GM18861 (cell line): ENCODE measurements around the gene CELSR1.

Experiments used
- ATAC-seq: cut with Tn5 transposase; IDR thresholded peaks from one replicate; pipeline ENCODE4 v1.9.1; 2021; ENCODE audit not compliant: unreplicated experiment

The CELSR1 gene

DNA sequence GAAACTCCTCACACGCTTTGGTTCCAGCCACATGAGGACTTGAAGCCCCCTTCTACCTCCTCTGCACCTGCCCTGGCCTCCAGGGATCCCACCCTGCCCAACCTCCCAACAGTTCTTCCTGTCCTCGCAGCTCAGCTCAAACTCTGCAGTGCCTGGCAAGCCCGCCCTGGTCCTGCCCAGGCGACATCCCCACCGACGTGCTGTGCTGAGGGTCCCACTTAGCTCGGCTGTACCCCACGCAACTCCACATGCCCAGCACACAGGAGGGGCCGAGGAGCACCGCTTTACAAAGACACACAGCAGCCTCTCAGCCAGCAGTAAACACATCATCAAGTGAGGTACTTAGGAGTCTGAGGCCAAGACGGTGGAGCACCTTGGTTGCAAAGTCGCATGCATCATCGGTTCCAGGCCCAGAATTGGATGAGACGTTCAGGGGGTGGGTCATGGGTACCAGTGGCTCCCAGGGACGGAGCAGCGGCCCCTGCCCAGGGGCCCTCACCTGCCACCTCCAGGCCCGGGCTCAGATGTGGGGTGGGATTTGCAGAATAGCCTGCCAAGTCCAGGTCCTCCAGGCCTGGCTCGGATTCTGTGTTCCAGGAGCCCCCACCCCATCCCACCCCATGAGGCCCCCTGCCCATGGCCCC, 72.6 kb downstream of the CELSR1 start:
- no peak for ATAC-seq

DNA sequence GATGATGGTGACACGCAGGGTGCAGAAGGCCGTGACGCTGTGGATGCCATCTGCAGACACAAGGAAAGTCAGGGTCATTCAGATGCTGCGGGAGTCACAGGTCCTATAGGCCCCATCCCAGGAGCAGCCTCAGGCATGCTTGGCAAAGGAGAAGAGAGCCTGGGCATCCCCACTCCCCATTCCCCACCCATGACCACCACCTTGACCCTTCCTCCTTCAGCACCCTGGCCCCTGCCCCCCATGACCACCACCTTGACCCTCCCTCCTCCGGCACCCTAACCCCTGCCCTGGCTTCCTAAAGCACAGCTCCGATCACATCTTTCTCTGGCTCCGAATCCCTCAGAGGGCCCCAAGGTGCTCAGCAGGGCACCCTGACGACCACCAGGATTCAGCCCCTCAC, 73.1 kb downstream of the CELSR1 start:
- no peak for ATAC-seq

DNA sequence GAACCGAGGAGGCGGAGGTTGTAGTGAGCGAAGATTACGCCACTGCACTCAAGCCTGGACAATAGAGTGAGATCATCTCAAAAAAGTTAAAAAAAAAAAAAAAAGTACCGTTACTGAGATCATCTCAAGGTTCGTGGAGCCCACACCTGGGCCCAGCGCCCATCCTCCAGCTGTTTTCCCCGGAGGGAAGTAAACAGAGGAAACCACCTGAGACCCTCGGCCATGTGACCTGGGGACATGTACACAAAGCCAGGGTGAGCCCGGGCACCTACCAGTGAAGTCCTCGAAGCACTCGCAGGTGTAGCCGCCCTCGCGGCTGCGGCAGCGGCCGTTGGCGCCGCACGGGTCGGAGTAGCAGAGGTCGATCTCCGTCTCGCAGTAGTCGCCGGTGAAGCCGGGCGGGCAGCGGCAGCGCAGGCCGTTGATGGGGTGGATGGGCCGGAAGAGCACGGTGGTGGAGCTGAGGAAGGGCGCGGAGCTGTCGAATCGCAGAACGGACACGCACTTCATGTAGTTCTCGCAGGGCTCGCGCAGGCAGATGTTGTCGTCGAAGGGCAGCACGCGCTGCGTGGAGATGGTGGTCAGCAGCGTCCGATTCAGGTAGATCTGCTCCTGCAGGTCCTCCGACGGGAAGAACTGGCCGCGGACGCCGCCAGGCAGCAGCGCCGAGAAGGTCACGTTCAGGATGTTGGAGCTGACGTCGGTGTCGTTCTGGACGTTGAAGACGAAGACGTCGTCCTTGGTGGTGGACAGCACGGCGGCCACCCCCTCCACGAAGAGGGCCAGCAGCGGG, 73.8 kb downstream of the CELSR1 start:
- no peak for ATAC-seq

DNA sequence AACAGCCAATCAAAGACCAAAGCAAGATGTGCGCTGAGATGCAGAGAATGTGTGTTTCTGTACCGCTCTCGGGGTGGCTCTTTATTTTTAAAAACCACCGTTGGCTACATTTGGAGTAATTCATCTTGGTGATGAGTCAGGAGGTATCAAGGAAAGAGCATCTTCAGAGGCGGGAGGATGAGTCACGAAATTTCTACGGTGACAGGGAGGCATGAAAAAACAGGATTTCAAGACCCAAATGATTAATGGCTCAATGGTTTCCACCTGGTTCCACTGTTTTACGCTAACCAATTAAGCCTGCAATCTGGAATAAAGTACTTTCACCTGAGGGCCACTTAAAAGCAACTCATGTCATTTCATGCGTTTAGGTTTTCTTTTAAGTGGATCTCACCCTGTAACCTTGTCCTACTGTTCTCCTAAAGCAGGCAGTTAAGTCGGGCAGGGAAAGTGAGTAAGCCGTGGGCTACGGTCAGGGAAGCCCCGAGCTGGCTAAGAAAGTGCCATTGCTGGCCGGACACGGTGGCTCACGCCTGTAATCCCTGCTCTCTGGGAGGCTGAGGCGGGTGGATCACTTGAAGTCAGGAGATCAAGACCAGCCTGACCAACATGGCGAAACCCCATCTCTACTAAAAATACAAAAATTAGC, 74.6 kb downstream of the CELSR1 start:
- no peak for ATAC-seq

DNA sequence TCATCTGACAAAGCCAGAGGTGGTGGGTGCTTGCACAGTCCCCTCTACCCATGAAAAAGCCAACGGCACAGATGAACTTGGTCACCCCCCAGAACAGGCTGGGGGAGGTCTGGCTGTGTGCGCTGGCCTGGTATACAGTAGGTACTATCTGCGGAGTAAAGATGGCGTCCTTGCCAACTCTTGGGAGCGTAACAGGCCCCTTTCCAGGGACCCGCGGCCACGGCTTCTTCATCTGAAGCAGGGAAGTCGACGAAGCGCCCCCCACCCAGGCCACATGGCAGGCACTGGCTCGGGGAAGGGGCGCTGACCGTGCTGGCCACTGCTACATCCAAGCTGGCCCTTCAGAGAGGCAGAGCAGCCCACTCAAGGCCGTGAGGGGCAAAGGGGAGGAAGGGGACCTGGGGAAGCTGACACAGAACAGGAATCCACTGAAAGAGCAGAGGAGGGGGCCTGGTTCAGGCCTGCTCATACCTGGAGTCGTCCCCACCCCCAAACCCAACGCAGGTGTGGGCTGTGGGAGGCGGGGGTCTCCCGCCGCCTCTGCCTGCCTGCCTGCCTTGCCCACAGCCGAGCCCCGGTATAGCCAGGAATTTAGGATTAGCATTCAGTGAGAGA, 75.7 kb downstream of the CELSR1 start:
- no peak for ATAC-seq

DNA sequence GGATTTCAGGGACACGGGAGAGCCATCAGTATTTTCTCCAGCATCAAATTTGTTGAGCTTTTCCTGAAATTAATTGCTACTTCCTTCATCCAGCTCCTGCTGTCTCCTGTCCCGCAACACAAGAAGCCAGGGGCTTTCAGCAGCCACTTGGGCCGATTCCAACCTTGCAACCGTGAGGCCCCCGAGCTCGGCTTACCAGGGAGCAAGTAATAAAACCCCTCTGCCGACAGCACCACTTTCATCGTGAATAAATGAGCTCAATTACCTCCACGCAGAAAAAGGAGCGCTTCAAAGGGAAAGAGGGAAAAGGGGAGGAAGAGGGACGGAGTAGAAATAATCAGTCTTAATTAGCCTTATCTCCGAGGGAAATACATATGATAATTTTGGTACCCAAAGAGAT, 76.6 kb downstream of the CELSR1 start:
- no peak for ATAC-seq

DNA sequence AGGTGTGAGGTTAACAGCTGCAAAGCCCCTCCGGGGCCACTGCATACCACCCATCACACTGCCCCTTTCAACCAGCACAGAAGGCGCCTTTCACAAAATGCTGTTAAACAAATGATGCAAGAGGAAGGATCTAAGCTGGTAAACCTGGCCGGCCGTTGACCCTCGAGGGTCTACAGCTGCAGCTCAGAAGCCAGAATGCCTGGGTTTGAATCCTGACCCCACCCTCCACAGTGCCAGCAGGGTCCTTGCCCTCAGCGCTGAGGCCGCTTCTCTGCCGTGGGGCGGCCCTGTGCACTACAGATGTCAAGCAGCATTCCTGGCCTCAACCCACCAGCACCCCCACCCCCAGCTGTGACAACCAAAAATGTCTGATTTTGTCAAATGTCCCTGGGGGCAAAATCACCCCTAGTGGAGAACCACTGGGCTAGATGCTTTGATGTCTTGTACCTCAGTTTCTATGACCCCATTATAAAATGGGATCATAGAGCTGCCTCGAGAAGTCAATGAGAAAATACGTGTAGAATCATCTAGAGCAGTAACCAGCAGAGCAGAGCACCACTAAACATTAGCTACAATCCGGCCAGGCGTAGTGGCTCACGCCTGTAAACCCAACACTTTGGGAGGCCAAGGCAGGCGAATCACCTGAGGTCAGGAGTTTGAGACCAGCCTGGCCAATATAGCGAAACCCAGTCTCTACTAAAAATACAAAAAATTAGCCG, 77.9 kb downstream of the CELSR1 start:
- no peak for ATAC-seq

DNA sequence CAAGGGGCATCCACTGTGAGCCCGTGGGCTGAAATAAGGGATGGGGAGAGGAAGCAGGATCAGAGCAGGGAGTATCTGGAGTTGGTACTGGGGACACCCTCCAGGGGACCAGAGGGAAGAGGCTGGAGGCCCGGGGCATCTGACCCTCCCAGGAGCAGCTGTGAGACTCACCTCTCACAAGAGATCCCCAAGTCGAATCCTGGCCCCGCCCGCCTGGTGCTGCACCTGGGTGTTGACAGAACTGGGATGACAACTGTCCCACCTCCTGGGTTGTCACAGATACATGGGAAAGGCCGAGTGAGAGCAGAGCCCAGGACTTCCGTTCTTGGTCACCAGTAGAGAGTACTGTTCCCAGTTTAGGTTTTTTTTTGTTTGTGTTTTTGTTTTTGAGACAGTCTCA, 78.9 kb downstream of the CELSR1 start:
- no peak for ATAC-seq

DNA sequence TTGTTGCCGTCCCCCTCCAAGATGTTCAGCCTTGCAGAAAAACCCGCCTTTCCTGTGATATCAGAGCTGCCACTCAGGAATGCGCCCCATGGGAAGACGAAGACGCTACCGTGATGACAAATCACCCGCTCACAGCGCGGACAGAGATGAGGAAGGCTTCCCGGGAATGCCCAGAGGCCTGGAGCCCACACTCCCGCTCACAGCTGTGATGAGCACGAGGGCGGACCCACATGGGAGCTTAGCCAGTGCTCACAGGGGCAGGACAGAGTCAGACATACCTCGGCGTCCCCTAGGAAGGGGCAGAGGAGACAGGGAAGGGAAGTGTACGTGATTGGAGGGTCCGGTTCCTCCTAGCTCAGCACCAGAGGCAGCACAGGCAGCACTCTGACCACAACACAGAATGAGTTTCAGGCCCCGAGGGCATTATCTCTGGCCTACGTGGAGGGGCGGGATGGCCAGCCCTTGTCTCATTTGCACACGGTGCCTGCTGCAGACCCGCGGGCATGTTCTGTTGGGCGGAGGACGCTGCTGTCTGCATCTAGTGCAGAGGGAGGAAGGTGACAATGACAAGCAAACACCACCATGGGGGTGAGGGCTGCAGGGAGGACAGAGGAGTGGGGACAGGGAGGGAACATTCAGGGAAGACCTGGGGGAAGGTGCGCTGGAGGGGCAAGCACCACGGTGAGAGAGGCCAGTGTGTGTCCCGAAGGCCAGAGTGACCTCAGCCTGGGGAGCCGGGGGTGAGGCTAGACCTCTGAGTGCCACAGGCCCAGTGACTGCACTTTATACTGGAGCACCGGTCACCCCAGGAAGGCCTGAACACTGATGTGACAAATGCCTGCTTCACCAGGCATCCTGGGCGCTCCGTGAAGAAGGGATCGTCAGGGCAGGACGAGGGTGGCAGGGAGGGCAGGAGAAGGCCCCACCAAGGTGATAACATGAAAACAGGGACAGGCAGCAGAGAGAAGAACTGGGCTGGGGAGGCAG, 79.6 kb downstream of the CELSR1 start:
- no peak for ATAC-seq

DNA sequence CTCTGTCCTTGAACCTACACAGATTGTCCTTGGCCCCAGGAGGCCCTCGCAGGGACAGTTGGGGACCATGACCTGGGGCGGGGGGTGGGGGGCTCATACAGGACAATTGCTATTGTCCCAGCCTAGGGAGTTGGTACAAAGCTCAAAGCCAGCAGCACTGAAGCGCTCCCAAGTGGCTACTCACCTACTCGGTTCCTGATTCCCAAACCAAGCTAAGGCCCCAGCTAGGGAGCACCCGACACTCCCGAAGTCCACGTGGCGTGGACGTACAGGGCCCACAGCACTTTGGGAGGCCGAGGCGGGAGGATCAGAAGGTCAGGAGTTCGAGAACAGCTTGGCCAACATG, 80.6 kb downstream of the CELSR1 start:
- no peak for ATAC-seq

DNA sequence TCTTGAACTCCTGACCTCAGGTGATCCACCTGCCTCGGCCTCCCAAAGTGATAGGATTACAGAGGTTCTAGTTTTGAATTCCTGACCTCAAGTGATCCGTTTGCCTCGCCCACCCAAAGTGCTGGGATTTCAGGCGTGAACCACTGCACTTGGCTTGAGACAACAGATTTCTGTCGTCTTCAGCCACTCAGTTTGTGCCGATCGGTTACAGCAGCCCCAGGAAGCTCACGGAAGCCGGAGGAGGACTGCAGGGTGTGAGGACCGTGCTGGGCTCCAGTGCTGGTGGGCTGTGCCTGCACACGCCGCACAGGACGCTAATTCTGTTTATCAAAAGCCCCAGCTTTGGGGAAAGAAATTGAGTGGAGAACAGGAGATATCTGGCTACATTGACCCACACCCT, 82.0 kb downstream of the CELSR1 start:
- no peak for ATAC-seq

DNA sequence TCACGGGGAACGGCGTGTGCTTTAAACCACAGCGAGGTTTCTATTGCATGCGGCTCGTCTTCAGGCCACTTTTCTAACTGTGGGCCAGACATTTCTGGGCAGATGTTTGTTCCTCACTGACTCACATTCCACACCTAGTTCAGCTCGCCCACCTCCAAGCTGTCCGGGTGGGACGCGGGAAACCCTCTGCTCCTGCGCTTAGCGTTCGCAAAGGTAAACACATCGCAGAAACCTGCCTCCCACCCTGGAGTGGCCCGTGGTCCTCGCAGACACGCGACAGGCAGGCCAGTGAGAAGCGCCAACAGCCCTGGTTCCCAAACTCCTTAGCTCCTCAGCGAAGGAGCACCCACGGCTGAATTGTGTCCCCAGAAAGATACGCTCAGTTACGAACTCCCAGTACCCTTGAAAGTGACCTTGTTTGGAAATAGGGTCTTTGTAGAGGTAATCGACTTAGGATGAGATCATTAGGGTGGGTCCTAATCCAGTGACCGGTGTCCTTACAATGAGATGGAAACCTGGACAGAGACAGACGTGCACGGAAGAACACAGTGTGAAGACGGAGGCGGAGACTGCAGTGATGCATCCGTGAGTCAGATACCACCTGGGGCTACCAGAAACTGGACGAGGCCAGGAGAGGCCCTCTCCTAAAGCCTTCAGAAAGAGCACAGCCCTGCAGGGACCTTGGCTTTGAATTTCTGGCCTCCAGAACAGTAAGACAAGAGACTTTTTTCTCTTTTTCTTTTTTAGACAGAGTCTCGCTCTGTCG, 82.7 kb downstream of the CELSR1 start:
- no peak for ATAC-seq

DNA sequence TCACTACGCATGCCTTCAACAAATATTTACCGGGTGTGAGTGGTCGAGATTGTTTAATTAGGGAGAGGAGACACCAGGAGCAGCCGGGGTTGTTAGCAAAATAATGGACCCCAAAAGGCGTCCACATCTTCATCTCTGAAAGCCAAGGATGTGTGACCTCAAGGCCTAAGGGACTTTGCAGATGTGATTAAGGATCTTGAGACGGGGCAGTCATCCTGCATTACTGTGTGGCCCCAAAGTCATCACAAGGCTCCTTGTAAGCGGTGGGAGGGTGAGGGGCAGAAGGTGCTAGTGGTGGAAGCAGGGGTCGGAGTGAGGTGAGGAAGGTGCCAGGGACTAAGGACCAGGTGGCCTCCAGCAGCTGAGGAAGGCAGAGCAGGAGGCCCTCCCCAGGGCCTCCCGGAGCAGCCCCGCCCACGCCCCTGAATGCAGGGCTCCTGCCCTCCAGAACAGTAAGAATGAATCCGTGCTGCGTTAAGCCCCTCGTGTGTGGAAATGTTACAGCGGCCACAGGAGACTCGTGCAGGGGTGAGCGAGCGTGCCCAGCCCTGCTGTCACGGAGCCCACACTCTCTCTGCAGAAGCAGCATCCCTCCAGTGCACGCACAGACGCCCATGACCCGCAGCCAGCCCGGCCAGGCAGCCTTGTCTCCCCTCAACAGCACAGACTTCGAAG, 83.5 kb downstream of the CELSR1 start:
- no peak for ATAC-seq

DNA sequence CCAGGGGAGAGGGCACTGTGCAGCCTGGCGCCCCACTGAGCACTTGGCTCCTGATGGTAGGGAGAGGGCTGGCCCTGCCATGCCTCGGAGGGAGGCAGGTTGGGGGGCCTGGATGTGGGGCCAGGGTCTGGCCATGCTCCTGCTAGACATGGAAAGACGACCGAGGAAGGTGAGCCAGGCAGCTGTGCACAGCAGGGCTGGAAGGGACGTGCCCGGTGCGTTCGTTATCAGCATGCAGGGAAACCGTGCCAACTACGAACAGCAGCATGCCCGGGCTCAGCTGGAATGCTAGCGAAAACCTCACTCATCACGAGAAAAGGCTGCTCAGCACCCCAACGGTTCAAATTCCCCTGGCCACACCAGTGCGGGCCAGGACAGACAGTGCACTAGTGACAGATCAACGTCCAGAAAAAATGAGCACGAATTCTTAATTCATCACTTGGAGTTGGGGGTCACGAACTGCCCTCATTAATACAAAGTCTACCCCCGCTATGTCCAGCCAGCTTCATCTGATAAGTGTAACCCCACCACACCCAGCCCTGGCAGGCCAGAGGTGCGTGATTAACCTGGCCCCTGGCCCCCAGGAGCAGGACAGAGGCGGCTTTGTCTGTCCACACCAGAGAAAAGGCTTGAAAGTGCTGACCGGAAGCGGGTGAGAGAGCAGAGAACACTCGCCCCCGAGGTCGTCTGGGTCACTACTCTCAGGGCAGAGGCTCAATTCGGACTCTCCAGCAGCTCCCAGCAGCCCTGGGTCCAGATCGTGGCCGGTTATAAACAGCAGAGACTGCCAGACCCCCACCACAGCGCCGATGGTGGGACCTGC, 84.2 kb downstream of the CELSR1 start:
- ATAC-seq: no peak

DNA sequence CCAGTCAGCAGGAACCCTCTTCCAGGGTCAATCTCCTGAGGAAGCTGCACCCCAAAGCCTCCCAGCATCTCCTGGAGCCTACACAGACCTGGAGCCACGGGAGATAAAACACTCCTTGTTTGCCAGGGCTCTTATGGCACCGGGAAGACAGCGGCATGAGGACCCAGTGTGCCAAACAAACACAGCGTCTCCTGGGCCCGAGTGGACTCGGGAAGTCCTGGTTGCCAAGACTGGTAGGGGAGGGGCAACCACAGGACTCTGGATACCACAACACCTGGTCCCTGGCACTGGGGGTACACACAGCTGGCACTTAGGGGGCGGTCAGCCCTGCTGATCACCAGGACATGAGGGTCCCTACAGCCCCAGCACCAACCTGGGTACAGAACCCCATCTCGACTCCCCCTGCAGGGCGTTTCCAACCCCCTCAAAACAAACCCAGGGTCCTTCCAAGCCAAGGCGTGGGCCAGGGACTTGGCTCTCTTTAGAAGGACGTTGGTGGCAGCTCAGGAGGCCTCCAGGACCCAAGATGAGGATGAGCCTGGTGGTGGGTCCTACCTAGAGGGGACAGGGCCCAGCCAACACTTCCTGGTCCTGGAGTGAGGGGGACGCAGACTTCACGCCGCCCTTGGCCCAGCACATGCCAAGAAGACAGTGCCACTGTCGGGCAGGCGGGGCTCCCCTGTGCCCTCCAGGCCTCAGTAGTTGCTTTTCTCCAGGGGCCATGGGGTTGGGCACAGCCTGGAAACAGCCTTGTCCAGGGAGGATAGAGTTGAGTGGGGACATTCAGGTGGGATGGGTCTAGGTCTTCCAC, 85.0 kb downstream of the CELSR1 start:
- ATAC-seq: no peak

DNA sequence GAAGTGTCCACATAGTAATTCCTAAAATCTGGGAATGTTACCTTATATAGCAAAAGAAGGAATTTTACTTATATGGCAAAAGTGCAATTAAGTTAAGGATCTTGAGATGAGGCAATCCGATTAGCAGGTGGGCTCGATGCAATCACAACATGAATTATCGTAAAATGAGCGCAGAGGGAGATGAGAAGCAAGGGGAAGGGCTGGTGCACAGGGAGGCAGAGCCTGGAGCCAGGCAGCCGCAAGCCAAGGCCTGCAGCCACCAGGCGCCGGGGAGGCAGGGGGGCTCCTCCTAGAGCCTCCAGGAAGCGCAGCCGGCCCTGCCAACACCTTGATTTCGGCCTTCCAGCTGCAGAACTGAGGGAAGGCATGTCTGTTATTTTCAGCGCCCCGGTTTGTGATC, 85.7 kb downstream of the CELSR1 start:
- no peak for ATAC-seq

DNA sequence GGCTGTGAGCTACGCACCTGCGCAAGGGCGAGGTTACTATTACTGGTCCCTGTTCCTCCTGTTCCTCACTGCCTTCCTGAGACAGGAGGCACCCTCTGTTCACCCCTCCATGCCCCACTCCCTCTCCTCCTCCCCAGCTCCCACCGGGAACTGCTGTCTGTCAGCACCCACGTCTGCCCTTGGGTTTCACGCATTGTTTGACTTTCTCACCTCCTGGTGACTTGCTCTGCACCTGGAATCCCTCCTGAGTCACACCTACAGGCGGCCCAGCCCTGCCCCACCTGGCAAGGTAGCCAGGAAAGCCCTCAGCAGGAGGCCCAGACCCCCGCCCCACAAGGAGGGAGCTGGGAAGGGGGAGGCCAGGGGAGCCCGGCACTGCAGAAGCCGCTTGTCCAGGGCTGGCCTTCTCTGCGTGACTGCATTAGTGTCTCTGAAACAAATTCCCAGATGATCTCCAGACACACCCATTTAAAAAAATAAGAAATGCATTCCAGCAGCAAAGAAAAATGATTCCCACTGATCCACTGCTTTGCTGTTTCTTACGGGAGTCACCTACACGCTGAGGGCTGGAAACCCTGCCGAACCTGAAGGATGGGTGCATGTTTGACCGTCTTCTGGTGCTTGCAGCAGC, 86.4 kb downstream of the CELSR1 start:
- no peak for ATAC-seq
